NCI-H526 (cell line): ENCODE measurements around the gene RACK1.
"Not testable (repeated sequence)": the region's sequence is repeated elsewhere in the genome, so short reads cannot be mapped to it uniquely, and the experiment has no call there.

Experiments used
- DNase-seq, 2 experiments: peaks; one replicate each; lab custom pipeline; 2025; lab: John Stamatoyannopoulos, UW

RACK1 gene

DNA sequence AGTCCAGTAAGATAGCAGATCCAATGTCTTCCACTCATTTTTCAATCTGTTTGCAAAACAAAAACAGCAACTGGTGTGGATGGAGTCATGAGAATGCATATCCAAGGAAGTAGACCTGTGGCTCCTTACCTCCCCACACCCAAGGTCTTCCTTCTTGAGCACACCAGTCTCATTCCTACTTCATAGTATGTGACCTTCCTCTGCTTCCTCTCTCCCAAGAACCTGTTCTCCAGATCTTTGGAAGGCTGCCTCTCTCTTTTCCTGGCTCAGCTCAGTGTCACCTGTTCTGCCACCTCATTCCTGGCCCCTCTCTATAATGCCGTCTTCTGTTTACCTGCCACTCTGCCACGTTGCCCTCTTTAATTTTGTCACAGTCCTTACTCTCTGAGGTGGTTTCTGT lies 30.8 kb downstream of the RACK1 start:
- DNase-seq = no peak

GRCh38 chr5:181212080-181212479 lies 31.6 kb downstream of the RACK1 start:
- DNase-seq = no peak

DNA sequence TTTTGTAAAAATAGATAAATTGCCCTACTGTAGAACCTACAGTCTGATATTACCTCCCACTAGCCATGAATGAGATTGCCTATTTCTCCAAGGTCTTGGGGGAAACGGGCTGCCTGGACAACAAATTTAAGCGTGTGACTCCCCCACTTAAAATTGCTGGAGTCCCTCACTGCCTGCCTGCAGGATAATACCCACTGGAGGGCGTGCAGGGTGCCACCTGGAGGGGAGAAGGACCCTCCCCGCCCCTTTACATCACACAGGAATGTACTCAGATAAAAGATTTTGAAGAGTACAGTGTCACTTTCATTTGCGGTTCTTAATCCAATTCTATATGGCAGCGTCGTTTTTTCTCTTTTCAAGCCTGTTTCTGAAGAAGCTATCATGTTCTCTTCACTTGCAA lies 32.5 kb downstream of the RACK1 start:
- DNase-seq = no peak

GRCh38 chr5:181210698-181211097 lies 33.0 kb downstream of the RACK1 start:
- DNase-seq = not testable (repeated sequence)

DNA sequence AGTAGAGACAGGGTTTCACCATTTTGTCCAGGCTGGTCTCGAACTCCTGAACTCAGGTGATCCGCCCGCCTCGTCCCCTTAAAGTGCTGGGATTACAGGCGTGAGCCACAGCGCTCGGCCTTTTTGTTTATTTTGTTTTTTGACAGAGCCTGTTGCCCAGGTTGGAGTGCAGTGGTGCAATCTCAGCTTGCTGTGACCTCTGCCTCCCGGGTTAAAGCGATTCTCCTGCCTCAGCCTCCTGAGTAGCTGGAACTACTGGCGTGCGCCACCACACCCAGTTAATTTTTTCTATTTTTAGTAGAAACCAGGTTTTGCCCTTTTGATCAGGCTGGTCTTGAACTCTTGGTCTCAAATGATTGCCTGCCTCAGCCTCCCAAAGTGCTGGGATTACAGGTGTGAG lies 33.6 kb downstream of the RACK1 start:
- not testable (repeated sequence) for DNase-seq

- not testable (repeated sequence) for DNase-seq
Observed at GRCh38 chr5:181209006-181209405, 34.7 kb downstream of the RACK1 start.

DNA sequence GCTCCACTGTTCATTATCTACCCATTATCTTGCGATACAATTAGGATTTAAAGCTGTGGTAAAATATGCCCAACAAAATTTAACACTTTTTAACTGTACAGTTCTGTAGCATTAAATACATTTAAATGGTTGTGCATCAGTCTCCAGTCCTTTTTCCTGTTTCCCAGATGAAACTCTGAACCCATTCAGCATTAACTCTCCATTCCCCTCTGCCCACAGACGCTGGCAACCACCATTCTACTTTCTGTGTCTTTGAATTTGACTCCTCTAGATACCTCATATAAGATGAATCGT lies 35.8 kb downstream of the RACK1 start:
- no peak for DNase-seq

DNA sequence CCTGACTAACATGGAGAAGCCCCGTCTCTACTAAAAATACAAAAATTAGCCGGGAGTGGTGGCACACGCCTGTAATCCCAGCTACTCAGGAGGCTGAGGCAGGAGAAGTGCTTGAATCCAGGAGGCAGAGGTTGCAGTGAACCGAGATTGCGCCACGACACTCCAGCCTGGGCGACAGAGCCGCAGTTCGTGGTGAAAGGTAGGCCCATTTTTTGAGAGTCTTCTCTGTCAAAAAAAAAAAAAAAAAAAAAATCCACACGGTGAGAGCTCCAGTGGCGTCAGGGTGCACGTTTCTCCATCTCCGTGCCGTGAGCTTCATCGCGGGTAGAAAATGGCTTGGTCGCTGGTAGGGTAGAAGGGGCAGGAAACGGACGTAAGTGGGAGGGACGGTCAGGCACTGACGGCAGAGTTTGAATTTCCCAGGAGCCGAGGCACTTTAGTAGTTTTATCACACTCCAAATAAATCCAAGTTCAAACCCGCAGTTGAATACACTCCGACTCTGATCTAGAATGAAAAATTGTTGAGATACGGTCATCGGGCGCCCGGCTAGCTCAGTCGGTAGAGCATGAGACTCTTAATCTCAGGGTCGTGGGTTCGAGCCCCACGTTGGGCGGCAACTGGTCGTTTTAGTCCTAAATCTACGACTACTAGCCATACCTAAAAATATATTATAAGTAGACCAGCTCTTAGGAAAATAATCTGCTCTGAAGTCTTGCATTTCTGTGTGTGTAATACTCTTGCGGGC lies 36.3 kb downstream of the RACK1 start:
- DNase-seq = no peak

GRCh38 chr5:181205761-181206649 lies 37.7 kb downstream of the RACK1 start:
- DNase-seq = no peak

- no peak for DNase-seq
Observed at GRCh38 chr5:181204826-181205760, 38.6 kb downstream of the RACK1 start, which contains the start of gene TRIM7. Gene TRIM7, minus strand, starts transcription at chr5:181205196. Its CDS starts 86 bp downstream, at chr5:181205110.

DNA sequence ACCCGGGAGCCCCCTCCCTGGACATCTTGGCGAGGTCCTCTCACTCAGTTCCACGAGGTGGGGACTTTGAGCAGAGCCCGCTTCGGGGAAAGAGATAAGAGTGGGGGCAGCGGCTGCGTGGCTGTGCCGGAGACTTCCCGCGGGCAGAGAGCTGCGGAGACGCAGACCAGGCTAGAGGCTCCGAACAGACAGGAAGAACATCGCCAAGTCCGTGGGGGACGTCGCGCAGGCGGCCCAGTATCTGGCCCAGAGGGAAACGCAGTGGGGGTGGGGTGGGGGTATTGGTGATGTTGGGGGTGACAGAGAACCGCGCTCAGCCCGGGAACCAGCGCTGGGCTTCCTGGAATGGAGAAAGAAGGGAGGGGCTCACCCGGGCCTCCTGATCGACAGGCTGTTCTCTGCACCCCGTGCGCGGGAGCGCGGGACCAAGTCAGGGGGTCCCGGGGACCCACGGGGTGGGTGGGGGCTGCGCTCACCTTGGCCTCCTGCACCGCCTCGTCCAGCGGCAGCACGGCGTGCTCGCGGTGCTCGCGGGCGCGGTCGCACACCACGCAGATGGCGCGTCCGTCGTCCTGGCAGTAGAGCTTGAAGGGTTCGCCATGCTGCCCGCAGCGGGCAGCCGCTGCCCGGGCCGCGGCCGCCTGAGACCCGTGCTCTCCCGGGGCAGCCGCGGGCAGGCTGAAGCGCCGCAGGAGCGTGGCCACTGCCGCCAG lies 39.4 kb downstream of the RACK1 start:
- DNase-seq = no peak

DNA sequence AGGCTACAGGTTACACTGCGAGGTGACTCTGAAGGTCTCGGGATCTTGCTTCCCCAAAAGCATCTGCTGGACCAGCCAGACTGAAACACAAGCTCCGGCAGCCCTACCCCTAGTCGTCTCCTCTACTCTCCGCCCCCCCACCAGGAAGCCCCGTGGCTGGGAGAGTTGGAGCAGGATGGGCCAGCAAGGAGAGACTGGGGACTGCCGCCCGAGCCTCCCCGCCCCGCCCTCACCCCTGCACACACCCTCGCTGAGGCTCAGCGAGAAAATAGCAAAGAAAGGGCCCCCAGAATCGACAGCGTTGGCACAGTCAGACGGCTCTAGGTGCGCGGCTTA lies 40.0 kb downstream of the RACK1 start:
- no peak for DNase-seq

DNA sequence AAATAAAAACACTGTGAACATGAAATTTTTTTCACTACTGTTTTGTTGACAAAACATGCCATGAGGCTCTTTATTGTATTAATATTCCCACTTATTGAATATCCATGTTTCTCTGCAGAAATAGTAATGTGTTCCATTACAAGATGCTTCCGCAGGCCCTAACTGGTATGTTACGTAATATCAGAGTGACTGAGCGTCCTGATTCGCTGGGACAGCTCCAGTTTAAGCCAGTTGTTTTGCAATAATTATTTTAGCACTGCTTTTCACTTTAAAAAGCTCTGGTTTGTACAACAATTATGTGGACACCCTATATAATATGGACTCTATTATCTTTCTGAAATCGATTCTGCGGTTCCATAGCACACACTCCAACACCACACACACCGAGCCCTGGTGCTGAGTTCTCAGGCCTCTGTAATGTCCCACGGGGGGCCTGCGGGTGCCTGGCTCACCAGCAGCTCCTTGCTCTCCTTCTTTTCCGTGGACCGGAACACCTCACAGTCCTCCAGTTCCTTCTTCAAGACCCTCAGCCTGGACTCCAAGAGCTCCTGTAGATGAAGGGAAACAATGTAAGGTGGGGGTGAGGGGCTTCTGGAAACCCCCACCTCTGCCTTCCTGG lies 40.5 kb downstream of the RACK1 start:
- DNase-seq = no peak

GRCh38 chr5:181200816-181201215 lies 42.9 kb downstream of the RACK1 start:
- DNase-seq = no peak

- no peak for DNase-seq
Observed at GRCh38 chr5:181199881-181200638, 43.6 kb downstream of the RACK1 start.

GRCh38 chr5:181198905-181199519 lies 44.7 kb downstream of the RACK1 start:
- DNase-seq = no peak

DNA sequence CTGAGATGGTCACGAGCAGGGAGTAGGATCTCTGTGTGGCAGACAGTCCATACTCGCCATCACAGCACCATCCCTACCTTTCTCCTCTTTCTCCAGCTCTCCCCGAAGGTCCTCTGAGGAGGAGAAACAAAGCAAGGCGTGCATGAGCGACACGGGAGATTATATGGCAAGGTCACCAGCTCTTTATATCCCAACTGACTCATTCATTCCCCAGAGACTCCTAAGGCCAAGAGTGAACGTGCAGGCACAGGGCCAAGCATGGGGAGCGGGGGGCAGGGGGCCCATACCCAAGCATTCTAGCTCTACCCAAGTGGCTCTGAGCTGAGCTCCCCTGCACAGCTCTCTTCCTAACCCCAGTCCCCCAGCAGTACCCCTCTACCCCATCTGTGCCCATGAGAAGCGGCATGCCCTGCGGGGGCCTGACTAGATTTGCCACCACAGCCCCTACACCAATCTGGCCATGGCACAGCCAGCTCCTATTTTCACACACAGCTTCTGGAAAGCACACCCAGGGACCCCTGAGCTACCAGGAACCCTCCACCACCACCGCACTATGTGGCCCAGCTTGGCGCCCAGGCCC lies 45.5 kb downstream of the RACK1 start:
- DNase-seq = no peak

GRCh38 chr5:181197326-181197951 lies 46.3 kb downstream of the RACK1 start:
- DNase-seq = no peak

GRCh38 chr5:181195249-181195761 lies 48.4 kb downstream of the RACK1 start:
- DNase-seq = no peak
